HepG2 (cell line): ENCODE results near the gene RUSC1. TPM values are rescaled to one million over a fixed set of nuclear protein-coding genes. Genes with fewer than 3 reads are reported as not detected.

Experiments
- AGO1 ChIP-seq: fragments of 200-400 bp; formaldehyde crosslinking; IDR thresholded peaks from 2 replicates; pipeline ENCODE4 v1.6.1; 2017; ENCODE audit warnings: mild to moderate bottlenecking, low read depth, low read length, moderate library complexity; ENCODE audit not compliant: poor library complexity, severe bottlenecking
- ATF7-NPFF ChIP-seq: sonication (generic); formaldehyde crosslinking; IDR thresholded peaks from 2 replicates; pipeline ENCODE4 v1.8.1; 2023; ENCODE audit warnings: mild to moderate bottlenecking, low read depth, missing genetic modification reagents, moderate library complexity
- GMEB1 ChIP-seq: sonication (generic); formaldehyde crosslinking; IDR thresholded peaks from 2 replicates; pipeline ENCODE4 v1.5.1; 2020; ENCODE audit warnings: missing genetic modification reagents, mild to moderate bottlenecking, borderline replicate concordance
- HDAC2 ChIP-seq: sonication (generic); formaldehyde crosslinking; IDR thresholded peaks from 2 replicates; pipeline ENCODE4 v1.4.0; 2020; ENCODE audit warnings: missing genetic modification reagents
- MAF1 ChIP-seq: sonication (generic); formaldehyde crosslinking; IDR thresholded peaks from 2 replicates; pipeline ENCODE4 v1.5.0; 2020; ENCODE audit warnings: missing genetic modification reagents, borderline replicate concordance
- MLX ChIP-seq: IDR thresholded peaks from 2 replicates; pipeline ENCODE4 v1.6.1; 2016
- MTA3 ChIP-seq: sonication (generic); formaldehyde crosslinking; IDR thresholded peaks from 2 replicates; pipeline ENCODE4 v1.4.0; 2020; ENCODE audit warnings: missing genetic modification reagents
- MXD1 ChIP-seq: sonication (generic); formaldehyde crosslinking; IDR thresholded peaks from 2 replicates; pipeline ENCODE4 v1.4.0; 2020; ENCODE audit warnings: mild to moderate bottlenecking, missing genetic modification reagents
- NFE2 ChIP-seq: sonication (generic); formaldehyde crosslinking; IDR thresholded peaks from 2 replicates; pipeline ENCODE4 v1.4.0; 2020; ENCODE audit warnings: missing genetic modification reagents
- POLR2AphosphoS5 ChIP-seq: IDR thresholded peaks from 2 replicates; pipeline ENCODE4 v1.6.1; 2012; ENCODE audit warnings: low read depth, low read length
- PRMT3 ChIP-seq: sonication (generic); formaldehyde crosslinking; IDR thresholded peaks from 2 replicates; pipeline ENCODE4 v1.8.1; 2022; ENCODE audit warnings: low read depth, mild to moderate bottlenecking, moderate library complexity, missing genetic modification reagents, borderline replicate concordance
- RBFOX2 ChIP-seq: fragments of 200-400 bp; formaldehyde crosslinking; IDR thresholded peaks from 2 replicates; pipeline ENCODE4 v1.6.1; 2017; ENCODE audit warnings: low read depth, mild to moderate bottlenecking, low read length
- RFX1 ChIP-seq: fragments of 450-650 bp; IDR thresholded peaks from 2 replicates; pipeline ENCODE4 v1.6.1; 2017
- RFX3 ChIP-seq: IDR thresholded peaks from 2 replicates; pipeline ENCODE4 v1.6.1; 2016; ENCODE audit warnings: missing biosample characterization, missing genetic modification reagents
- RFXANK ChIP-seq: IDR thresholded peaks from 2 replicates; pipeline ENCODE4 v1.6.1; 2016
- SNAI1 ChIP-seq: sonication (generic); formaldehyde crosslinking; IDR thresholded peaks from 2 replicates; pipeline ENCODE4 v1.5.0; 2020; ENCODE audit warnings: mild to moderate bottlenecking, missing genetic modification reagents, borderline replicate concordance
- TARDBP ChIP-seq: sonication (generic); formaldehyde crosslinking; IDR thresholded peaks from 2 replicates; pipeline ENCODE4 v1.8.0; 2022; ENCODE audit warnings: mild to moderate bottlenecking, missing genetic modification reagents
- TEF ChIP-seq: sonication (generic); formaldehyde crosslinking; IDR thresholded peaks from 2 replicates; pipeline ENCODE4 v1.5.0; 2020; ENCODE audit warnings: missing genetic modification reagents
- THAP11 ChIP-seq: IDR thresholded peaks from 2 replicates; pipeline ENCODE4 v1.6.1; 2016; ENCODE audit warnings: missing biosample characterization, missing genetic modification reagents
- ZBTB2 ChIP-seq: sonication (generic); formaldehyde crosslinking; IDR thresholded peaks from 2 replicates; pipeline ENCODE4 v1.8.0; 2022; ENCODE audit warnings: low read depth, missing genetic modification reagents
- ZBTB7A ChIP-seq: sonication (generic); formaldehyde crosslinking; IDR thresholded peaks from 2 replicates; pipeline ENCODE4 v1.8.0; 2022; ENCODE audit warnings: mild to moderate bottlenecking, missing genetic modification reagents
- ZFAT ChIP-seq: sonication (generic); formaldehyde crosslinking; conservative IDR thresholded peaks from 2 replicates; pipeline ENCODE4 v1.8.1; 2023; ENCODE audit warnings: missing genetic modification reagents, inconsistent platforms
- ZFX ChIP-seq: sonication (generic); formaldehyde crosslinking; IDR thresholded peaks from 2 replicates; pipeline ENCODE4 v1.4.0; 2020; ENCODE audit warnings: mild to moderate bottlenecking, low read depth, missing genetic modification reagents, moderate library complexity
- ZNF33B ChIP-seq: sonication (generic); formaldehyde crosslinking; IDR thresholded peaks from 2 replicates; pipeline ENCODE4 v1.5.1; 2020; ENCODE audit warnings: mild to moderate bottlenecking, missing genetic modification reagents
- ZNF614 ChIP-seq: IDR thresholded peaks from 2 replicates; pipeline ENCODE4 v1.6.1; 2018; ENCODE audit warnings: missing biosample characterization, missing genetic modification reagents, inconsistent platforms, borderline replicate concordance
- ZNF720 ChIP-seq: sonication (generic); formaldehyde crosslinking; IDR thresholded peaks from 2 replicates; pipeline ENCODE4 v1.4.0; 2020; ENCODE audit warnings: missing genetic modification reagents
- ZNF775 ChIP-seq: sonication (generic); formaldehyde crosslinking; IDR thresholded peaks from 2 replicates; pipeline ENCODE4 v1.4.0; 2020; ENCODE audit warnings: missing genetic modification reagents, mild to moderate bottlenecking, moderate library complexity, borderline replicate concordance
- polyA plus RNA-seq, 8 experiments: library from polyadenylated mRNA; depleted of rRNA in 3 of 8; stranded (reverse) in 7 of 8; unstranded in 1 of 8; fragments of >200 nt; fragmentation: Illumina TruSeq in 4 of 8; extraction: Trizol in 4 of 8; gene quantifications; 2 replicates each; pipeline versions ENCODE4 v1.2.1 to v1.2.3, GENCODE V29; 2011 to 2016; ENCODE audit warnings: low read depth in 4 of 8, missing spikeins in 1 of 8, mixed read lengths in 1 of 8; ENCODE audit not compliant: insufficient read depth in 1 of 8
- total RNA-seq, 5 experiments: library from RNA; depleted of rRNA; stranded (reverse); fragments of >200 nt; fragmentation: Illumina TruSeq; extraction: Trizol; gene quantifications; 2 replicates each; pipeline ENCODE4 v1.2.3, GENCODE V29; 2016; ENCODE audit warnings: low read depth in 1 of 5

The RUSC1 gene
- total and polyA plus RNA-seq, 2 of the 13 experiments (the other 11 are each of a cell fraction or from before 2014, with no cell fraction given) = 18.7 to 20.4 TPM

GRCh38 chr1:155273343-155274245 is 47.1 kb upstream of the RUSC1 start, which contains the start of gene CLK2 (continued):
- TF ChIP-seq ZBTB2 = peak; percentile 96
- TF ChIP-seq ZNF614 (CRISPR knock-in tag) = peak; percentile 62; the same call in 1 of the 2 replicates
- no peak for TF ChIP-seq TEF (CRISPR knock-in tag)
- TF ChIP-seq PRMT3 (CRISPR knock-in tag) = no peak
- TF ChIP-seq NFE2 (CRISPR knock-in tag) = no peak
- peak; percentile 95 for TF ChIP-seq THAP11 (CRISPR knock-in tag)
- no peak for TF ChIP-seq RFX3
- TF ChIP-seq HDAC2 = peak; percentile 77; the same call in 1 of the 2 replicates
- TF ChIP-seq ZFAT (CRISPR knock-in tag) = no peak
- TF ChIP-seq GMEB1 (CRISPR knock-in tag) = peak; percentile 100
- peak; percentile 81 for TF ChIP-seq POLR2AphosphoS5
- TF ChIP-seq ZNF33B (CRISPR knock-in tag) = no peak
- no peak for TF ChIP-seq RFX1
- TF ChIP-seq ZBTB7A = peak; percentile 64; the same call in 1 of the 2 replicates
- peak; percentile 88 for TF ChIP-seq ZFX (CRISPR knock-in tag)
- TF ChIP-seq MLX (CRISPR knock-in tag) = peak; percentile 77
- peak; percentile 93 for TF ChIP-seq RBFOX2
- TF ChIP-seq ATF7-NPFF (CRISPR knock-in tag) = peak; percentile 40; the same call in 1 of the 2 replicates
- no peak for TF ChIP-seq RFXANK (CRISPR knock-in tag)
- no peak for TF ChIP-seq ZNF720 (CRISPR knock-in tag)
- no peak for TF ChIP-seq SNAI1 (CRISPR knock-in tag)
- TF ChIP-seq MXD1 (CRISPR knock-in tag) = 0 out of 2 replicates have a peak, but pooled peaks have one; percentile 20
- TF ChIP-seq TARDBP = peak; percentile 88; the same call in 1 of the 2 replicates
- TF ChIP-seq MAF1 = no peak
- TF ChIP-seq ZNF775 = no peak
- no peak for TF ChIP-seq AGO1
- TF ChIP-seq MTA3 (CRISPR knock-in tag) = no peak
